ENCODE data around the gene PAXX.
"Not testable (repeated sequence)": the region's sequence is repeated elsewhere in the genome, so short reads cannot be mapped to it uniquely, and the experiment has no call there.

PAXX gene

GRCh38 chr9:136983167-136983566 is 9.1 kb upstream of the PAXX start:
- no peak for DNase-seq

GRCh38 chr9:136983656-136984314 is 8.4 kb upstream of the PAXX start:
- DNase-seq: no peak

DNA sequence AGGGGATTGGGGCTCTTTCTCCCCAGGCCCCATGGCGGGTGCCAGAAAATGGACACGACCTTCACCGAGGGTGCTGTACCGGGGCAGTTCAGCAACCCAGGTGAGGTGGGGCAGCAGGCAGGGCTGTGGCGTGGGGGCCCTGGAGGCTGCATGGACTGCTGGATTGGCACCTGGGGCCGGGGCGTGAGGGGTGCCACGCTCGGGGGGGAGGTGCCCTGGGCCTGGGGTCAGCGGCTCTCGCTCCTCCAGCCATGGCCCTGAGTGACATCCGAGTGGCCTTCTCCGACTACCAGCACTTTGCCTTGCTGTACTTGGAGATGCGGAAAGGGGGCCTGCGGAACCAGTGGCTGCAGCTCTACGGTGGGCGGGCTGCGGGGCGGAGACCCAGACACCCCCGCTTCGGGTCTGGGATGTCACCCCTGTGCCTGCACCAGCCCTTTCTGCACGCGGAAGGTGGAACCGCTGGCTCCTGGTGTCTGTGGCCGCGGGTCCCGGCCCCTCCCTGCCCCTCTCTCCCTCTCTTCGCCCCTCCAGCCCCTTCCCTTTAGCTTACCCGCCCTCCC is 7.7 kb upstream of the PAXX start:
- DNase-seq: no peak

- no peak for DNase-seq
Observed at GRCh38 chr9:136985027-136985602, 7.1 kb upstream of the PAXX start.

- DNase-seq: no peak
Observed at GRCh38 chr9:136985853-136986252, 6.4 kb upstream of the PAXX start.

GRCh38 chr9:136988872-136989271 is 3.4 kb upstream of the PAXX start:
- no peak for DNase-seq

- no peak for DNase-seq
Observed at GRCh38 chr9:136990242-136990911, 1.8 kb upstream of the PAXX start.

GRCh38 chr9:136992819-136993369 is 672 bp downstream of the PAXX start:
- no peak for DNase-seq

- DNase-seq: no peak
Observed at GRCh38 chr9:136994180-136994887, 2.1 kb downstream of the PAXX start.

- no peak for DNase-seq
Observed at GRCh38 chr9:136994888-136995230, 2.6 kb downstream of the PAXX start.

DNA sequence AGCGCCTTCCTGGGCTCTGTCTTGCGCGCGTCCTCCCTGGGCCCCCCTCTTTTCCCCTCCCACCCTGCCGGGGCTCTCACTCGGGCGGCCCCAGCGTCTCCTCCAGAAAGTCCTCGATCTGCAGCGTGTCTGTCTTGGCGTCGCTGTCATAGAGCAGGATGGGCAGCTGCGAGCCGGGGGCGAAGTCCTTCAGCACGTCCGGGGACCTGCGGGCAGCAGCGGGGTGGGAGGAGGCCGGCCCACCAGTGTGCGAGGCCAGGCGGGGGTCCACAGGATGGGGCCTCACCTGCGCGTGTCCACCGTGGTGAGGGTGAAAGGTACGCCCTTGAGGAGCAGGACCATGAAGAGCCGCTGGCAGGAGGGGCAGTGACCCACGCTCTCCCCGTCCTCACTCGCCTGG is 3.1 kb downstream of the PAXX start:
- DNase-seq: no peak

DNA sequence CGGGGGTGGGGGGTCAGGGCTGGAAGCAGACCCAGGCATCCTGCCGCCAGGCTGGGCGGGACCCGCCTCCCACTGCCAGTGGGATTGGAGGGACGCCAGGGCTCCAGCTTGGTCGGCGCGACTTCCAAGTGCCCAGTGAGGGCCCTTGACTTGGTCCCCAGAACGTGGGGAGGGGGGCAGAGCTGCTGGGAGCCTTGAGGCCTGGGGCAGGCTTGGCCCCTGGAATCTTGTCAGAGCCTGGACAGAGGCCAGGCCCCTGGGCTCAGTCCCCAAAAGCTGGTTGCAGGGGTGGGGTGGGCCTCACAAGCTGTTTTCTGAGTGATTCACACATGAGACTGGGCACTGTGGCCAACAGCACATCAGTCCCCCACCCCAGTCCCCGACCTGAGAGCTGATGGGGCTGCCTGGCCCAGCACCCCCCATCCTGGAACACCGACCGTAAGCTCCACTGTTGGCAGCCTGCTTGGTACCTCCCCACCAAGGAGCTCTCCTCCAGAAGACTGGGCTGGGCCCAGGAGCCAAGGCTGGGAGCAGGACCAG is 3.6 kb downstream of the PAXX start:
- DNase-seq: no peak

DNA sequence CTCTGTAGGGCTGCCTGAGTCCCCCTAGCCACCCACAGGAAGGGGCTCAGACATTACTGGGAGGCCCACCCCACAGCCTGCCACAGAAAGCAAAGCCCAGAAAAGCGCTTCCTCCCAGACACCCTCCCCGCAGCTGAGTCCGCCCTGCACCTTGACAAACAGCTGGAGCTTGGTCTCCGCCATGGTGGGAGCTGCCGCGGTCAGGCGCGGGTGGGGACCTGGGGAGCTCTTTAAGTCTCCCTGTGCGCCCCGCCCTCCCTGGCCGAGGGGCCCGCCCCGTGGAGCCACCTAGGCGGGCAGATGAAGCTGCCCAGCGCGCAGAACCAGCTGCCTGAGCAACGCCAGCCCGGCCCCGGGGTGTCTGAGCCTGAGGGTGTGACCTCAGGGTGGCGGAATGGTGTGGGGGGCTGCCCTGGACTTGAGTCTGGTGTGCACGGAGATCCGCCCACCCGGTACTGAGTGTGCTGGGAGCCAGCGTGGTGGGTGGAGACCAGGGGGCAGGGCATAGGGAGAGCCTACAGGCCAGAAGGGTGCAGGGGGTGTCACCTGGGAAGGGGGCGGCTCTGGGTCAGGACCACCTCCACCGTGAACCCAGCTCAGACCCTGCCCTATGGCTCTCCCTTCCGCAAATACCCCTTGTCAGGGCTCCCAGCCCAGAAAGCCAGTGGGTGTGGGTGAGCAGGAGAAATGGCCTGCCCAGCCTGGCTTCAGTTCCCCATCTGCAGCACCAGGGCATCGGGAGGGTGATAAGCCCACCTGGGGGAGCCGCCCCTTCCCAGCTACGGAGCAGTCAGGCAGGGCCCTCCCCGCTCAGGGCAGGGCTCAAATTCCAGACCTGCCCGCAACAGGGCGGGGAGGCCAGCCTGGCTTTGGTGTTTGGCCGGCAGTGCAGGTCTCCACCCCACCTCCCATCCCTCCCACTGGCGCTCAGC is 4.4 kb downstream of the PAXX start, which contains the start of gene CLIC3:
Gene CLIC3 (minus strand): TSS at position 208 of the 932 bp plus-strand sequence. CDS start 25 bp downstream, at position 183.
- DNase-seq: peak in 1 of 2 donors; percentile 43

DNA sequence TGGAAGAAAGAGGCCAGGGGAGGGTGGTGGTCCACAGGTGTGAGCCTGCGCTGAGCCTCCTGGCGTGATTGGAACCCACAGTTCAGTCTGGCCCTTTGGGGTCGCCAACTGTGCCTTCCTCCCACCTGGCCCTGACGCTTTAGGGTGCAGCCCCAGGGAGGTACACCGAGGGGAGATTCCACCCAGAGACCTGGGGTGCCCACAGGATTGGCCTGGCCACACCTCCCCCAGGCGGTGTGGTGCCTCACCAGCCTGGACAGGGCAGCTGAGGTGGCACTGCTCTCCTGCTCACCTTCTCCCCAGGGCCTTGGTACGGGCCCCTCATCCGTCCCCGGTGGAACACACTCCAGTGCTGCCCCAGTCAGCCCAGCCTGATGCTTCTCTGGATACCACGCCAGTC is 5.1 kb downstream of the PAXX start:
- DNase-seq: no peak

DNA sequence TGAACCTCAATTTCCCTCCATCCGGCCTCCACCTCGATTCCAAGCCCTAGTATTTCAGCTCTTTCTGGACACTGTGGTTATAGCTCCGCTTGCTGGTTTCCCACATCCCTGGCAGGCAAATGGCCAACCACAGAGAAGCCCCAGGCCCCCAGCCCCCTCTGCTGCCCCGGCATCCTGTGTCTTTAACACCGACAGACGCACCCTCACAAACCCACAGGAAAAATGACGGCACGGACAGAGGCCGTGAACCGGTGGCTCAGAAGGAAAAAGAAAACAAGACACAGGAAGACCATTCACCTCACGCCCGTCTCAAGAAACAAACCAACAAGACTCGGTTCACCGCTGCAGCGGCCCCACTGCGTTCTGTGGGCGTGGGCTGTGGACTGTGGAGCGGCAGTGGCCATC is 5.6 kb downstream of the PAXX start:
- no peak for DNase-seq

- DNase-seq: peak in 1 of 2 donors; percentile 23
Observed at GRCh38 chr9:137000177-137000930, 8.1 kb downstream of the PAXX start.

- no peak for DNase-seq
Observed at GRCh38 chr9:137001857-137002645, 9.8 kb downstream of the PAXX start.

- DNase-seq: no peak
Observed at GRCh38 chr9:137002646-137003041, 10.4 kb downstream of the PAXX start.

DNA sequence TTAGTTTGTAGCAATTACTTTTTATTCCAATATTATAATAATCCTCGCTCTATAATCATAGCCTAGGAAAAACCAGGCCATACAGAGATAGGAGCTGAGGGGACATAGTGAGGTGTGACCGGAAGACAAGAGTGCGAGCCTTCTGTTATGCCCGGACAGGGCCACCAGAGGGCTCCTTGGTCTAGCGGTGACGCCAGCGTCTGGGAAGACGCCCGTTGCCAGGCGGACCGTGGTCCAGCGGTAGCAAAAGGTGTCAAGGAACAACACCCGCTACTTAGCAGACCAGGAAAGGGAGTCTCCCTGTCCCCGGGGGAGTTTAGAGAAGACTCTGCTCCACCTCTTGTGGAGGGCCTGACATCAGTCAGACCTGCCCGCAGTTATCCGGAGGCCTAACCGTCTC is 12.1 kb downstream of the PAXX start:
- DNase-seq: not testable (repeated sequence)
